Left ventricle myocardium inferior (tissue), 1 donor: ENCODE data around the gene RSAD1. TPM values are rescaled to one million over a fixed set of nuclear protein-coding genes. Genes with fewer than 3 reads are reported as not detected.

Source experiments
- DNase-seq: peaks from one replicate; pipeline ENCODE4 v3.0.0-alpha.2; 2020
- H3K27ac ChIP-seq: fragments of 200-600 bp; replicated peaks from 2 replicates; pipeline ENCODE4 v1.8.0; 2021
- H3K27me3 ChIP-seq: fragments of 200-600 bp; 2 replicates; pipeline ENCODE4 v1.8.0; 2021; ENCODE audit warnings: low read depth
- H3K36me3 ChIP-seq: fragments of 200-600 bp; 2 replicates; pipeline ENCODE4 v1.8.0; 2021
- H3K4me1 ChIP-seq: fragments of 200-600 bp; 2 replicates; pipeline ENCODE4 v1.8.0; 2021
- H3K4me3 ChIP-seq: fragments of 200-600 bp; 2 replicates; pipeline ENCODE4 v1.8.0; 2021; ENCODE audit warnings: mild to moderate bottlenecking, moderate library complexity
- H3K9me3 ChIP-seq: fragments of 200-600 bp; replicated peaks from 2 replicates; pipeline ENCODE4 v1.8.0; 2021
- intact Hi-C: fragments of 100-400 bp; cut with micrococcal nuclease; formaldehyde crosslinking; loops from one replicate; pipeline ENCODE4 v1.11.0; 2022
- long read RNA-seq: library from polyadenylated mRNA; unstranded; transcript quantifications from one replicate; pipeline ENCODE4 v2.0.0, GENCODE V29; 2021
- total RNA-seq: library from RNA; stranded (reverse); fragmentation: NEBNext Ultra II Directional; extraction: Animal tissue kit (Norgen Biotek cat#: 25700); gene quantifications from one replicate; pipeline ENCODE4 v1.2.1, GENCODE V29; 2021
- TF ChIP-seq, protein P1 (sequence below): fragments of 200-600 bp; IDR thresholded peaks from 2 replicates; pipeline ENCODE4 v1.8.0; 2021; ENCODE audit warnings: antibody characterized with exemption, mild to moderate bottlenecking, borderline replicate concordance
- donor health status: DM: no; HTN: yes; CAD: no; lungs with severe emphysema.

The RSAD1 gene
- 51.7 TPM for total RNA-seq
- long read RNA-seq, transcript RSAD1-201 (9 exons, 2,528 nt): major isoform, 99 of 142 reads
- long read RNA-seq, partial matches to known transcripts: 17 of 142 reads
- long read RNA-seq, other reads (novel, unspliced or antisense): 25 of 142 reads

- peaks cover 59% of the 10 kb centered on the region for H3K4me1 ChIP-seq
- peaks cover 12% of the 10 kb centered on the region for H3K27me3 ChIP-seq
- H3K36me3 ChIP-seq: peaks cover 19% of the 10 kb centered on the region
- TF ChIP-seq, protein P1, sequence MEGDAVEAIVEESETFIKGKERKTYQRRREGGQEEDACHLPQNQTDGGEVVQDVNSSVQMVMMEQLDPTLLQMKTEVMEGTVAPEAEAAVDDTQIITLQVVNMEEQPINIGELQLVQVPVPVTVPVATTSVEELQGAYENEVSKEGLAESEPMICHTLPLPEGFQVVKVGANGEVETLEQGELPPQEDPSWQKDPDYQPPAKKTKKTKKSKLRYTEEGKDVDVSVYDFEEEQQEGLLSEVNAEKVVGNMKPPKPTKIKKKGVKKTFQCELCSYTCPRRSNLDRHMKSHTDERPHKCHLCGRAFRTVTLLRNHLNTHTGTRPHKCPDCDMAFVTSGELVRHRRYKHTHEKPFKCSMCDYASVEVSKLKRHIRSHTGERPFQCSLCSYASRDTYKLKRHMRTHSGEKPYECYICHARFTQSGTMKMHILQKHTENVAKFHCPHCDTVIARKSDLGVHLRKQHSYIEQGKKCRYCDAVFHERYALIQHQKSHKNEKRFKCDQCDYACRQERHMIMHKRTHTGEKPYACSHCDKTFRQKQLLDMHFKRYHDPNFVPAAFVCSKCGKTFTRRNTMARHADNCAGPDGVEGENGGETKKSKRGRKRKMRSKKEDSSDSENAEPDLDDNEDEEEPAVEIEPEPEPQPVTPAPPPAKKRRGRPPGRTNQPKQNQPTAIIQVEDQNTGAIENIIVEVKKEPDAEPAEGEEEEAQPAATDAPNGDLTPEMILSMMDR: peak; percentile 92
- peak; percentile 87 for DNase-seq
- H3K9me3 ChIP-seq: no peaks in the 10 kb centered on the region
- intact Hi-C loops: no loop called here
- H3K4me3 ChIP-seq: peak within 1 kb of the TSS; percentile 85
- peak within 1 kb of the TSS; percentile 90 for H3K27ac ChIP-seq
Observed at GRCh38 chr17:50478391-50479381, at the start of gene RSAD1. TSS of gene RSAD1 (plus strand) at chr17:50478860. CDS start at chr17:50478885, 25 bp downstream.

DNA sequence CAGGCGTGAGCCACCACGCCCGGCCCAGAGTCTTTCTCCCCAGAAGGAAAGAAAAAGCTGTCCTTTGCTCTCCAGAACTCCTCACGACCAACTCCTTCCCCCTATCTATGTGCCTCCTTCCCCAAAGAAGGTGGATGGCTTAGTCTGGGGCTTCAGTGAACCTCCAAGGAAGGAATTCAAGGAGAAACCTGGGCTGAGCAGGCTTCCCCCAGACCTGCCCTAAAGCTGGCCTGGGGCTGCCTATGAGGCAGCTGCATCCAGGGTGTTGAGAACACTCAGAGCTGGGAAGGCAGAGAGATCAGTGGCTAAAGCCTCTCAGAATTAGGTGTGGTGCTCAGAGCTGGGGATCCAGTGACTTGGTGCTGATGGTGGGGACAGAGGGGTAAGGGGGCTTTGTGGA lies 48.9 kb upstream of the RSAD1 start:
- no peaks in the 10 kb centered on the region for H3K27me3 ChIP-seq
- TF ChIP-seq, protein P1: no peak
- no peak for DNase-seq
- intact Hi-C loops: no loop called here
- peaks cover 35% of the 10 kb centered on the region for H3K4me1 ChIP-seq
- no peak overlapping the region for H3K4me3 ChIP-seq
- no peaks in the 10 kb centered on the region for H3K9me3 ChIP-seq
- H3K36me3 ChIP-seq: no peaks in the 10 kb centered on the region
- H3K27ac ChIP-seq: no peak overlapping the region

- no peak overlapping the region for H3K4me3 ChIP-seq
- H3K4me1 ChIP-seq: peaks cover 22% of the 10 kb centered on the region
- intact Hi-C loops: no loop called here
- no peaks in the 10 kb centered on the region for H3K9me3 ChIP-seq
- TF ChIP-seq, protein P1: no peak
- no peaks in the 10 kb centered on the region for H3K36me3 ChIP-seq
- H3K27me3 ChIP-seq: no peaks in the 10 kb centered on the region
- DNase-seq: no peak
- no peak overlapping the region for H3K27ac ChIP-seq
Observed at GRCh38 chr17:50430821-50431618, 47.6 kb upstream of the RSAD1 start.

GRCh38 chr17:50432125-50432762 lies 46.4 kb upstream of the RSAD1 start:
- Histone ChIP-seq H3K27me3 (no peaks in the 10 kb centered on the region), H3K36me3 (no peaks in the 10 kb centered on the region), H3K9me3 (no peaks in the 10 kb centered on the region), H3K4me1 (peaks cover 10% of the 10 kb centered on the region), H3K27ac (no peak overlapping the region), H3K4me3 (no peak overlapping the region)
- DNase-seq: no peak
- TF ChIP-seq, protein P1: no peak
- intact Hi-C loops: no loop called here

GRCh38 chr17:50437409-50437808 lies 41.3 kb upstream of the RSAD1 start:
- intact Hi-C loops: no loop called here
- TF ChIP-seq, protein P1: no peak
- no peaks in the 10 kb centered on the region for H3K4me1 ChIP-seq

More at GRCh38 chr17:50437409-50437808, 41.3 kb upstream of the RSAD1 start:
- H3K9me3 ChIP-seq: no peaks in the 10 kb centered on the region
- no peak overlapping the region for H3K27ac ChIP-seq
- H3K27me3 ChIP-seq: no peaks in the 10 kb centered on the region
- no peak overlapping the region for H3K4me3 ChIP-seq
- H3K36me3 ChIP-seq: no peaks in the 10 kb centered on the region
- no peak for DNase-seq
